Nephron progenitor cell (in vitro differentiated cells): ENCODE measurements around the gene MBD4.

Experiments used
- DNase-seq: peaks from one replicate; pipeline ENCODE4 v3.0.0; 2021
- H3K27ac Mint-ChIP-seq: 2 replicates; pipeline ENCODE4 v1.8.0; 2021; ENCODE audit warnings: mild to moderate bottlenecking, moderate library complexity, mixed read lengths
- H3K27me3 Mint-ChIP-seq: 2 replicates; pipeline ENCODE4 v1.8.0; 2021; ENCODE audit warnings: mild to moderate bottlenecking, low read depth, mixed read lengths; ENCODE audit not compliant: poor library complexity
- H3K36me3 Mint-ChIP-seq: 2 replicates; pipeline ENCODE4 v1.8.0; 2021; ENCODE audit warnings: low read depth, mixed read lengths
- H3K4me1 Mint-ChIP-seq: 2 replicates; pipeline ENCODE4 v1.8.0; 2021; ENCODE audit warnings: mixed read lengths
- H3K4me3 Mint-ChIP-seq: 2 replicates; pipeline ENCODE4 v1.8.0; 2021; ENCODE audit warnings: mild to moderate bottlenecking, moderate library complexity, mixed read lengths
- H3K9me3 Mint-ChIP-seq: 2 replicates; pipeline ENCODE4 v1.8.0; 2021; ENCODE audit warnings: mild to moderate bottlenecking, moderate library complexity, mixed read lengths
- TF ChIP-seq, protein P1 (sequence below): fragments of 200-600 bp; sonication (generic); IDR thresholded peaks from 2 replicates; pipeline ENCODE4 v1.5.0; 2021; ENCODE audit warnings: antibody characterized with exemption

The MBD4 gene

DNA sequence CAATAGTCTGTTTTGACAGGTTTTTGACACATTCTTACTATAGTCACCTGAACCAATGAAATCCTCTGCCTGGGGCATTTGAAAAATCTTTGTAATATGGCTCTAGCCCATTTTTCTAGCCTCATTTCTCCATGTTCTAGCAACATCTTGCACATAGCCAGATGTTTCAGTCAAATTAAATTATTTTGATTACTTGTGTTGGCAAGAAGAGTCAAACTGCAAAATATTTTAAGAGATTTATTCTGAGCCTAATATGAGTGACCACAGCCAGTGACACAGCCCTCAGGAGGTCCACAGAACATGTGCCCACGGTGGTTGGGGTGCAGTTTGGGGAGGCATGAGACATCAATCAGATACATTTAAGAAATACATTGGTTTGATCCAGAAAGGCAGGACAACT, 7.2 kb upstream of the MBD4 start:
- H3K4me3 Mint-ChIP-seq = no peak overlapping the region
- no peaks in the 10 kb centered on the region for H3K9me3 Mint-ChIP-seq
- TF ChIP-seq, protein P1, sequence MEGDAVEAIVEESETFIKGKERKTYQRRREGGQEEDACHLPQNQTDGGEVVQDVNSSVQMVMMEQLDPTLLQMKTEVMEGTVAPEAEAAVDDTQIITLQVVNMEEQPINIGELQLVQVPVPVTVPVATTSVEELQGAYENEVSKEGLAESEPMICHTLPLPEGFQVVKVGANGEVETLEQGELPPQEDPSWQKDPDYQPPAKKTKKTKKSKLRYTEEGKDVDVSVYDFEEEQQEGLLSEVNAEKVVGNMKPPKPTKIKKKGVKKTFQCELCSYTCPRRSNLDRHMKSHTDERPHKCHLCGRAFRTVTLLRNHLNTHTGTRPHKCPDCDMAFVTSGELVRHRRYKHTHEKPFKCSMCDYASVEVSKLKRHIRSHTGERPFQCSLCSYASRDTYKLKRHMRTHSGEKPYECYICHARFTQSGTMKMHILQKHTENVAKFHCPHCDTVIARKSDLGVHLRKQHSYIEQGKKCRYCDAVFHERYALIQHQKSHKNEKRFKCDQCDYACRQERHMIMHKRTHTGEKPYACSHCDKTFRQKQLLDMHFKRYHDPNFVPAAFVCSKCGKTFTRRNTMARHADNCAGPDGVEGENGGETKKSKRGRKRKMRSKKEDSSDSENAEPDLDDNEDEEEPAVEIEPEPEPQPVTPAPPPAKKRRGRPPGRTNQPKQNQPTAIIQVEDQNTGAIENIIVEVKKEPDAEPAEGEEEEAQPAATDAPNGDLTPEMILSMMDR = no peak
- DNase-seq = no peak
- peaks cover 17% of the 10 kb centered on the region for H3K36me3 Mint-ChIP-seq
- H3K27me3 Mint-ChIP-seq = no peaks in the 10 kb centered on the region
- no peak overlapping the region for H3K27ac Mint-ChIP-seq
- H3K4me1 Mint-ChIP-seq = peaks cover 61% of the 10 kb centered on the region

DNA sequence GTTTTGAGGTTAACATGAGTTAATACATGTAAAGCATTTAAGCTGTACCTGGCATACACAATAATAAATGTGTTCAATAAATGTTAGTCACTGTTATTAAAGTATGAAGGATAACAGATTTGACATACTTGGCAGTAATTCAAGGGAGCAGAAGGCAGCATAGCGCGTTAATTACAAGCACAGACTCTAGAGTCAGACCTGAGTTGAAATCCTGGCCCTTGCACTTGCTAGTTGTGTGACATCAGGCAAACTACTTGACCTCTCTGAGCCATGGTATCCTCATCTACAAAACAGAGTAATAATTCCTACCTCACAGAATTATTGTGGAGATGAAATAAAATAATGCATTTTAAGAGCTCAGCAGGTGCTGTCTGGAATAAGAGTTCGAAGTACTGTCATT, 5.7 kb upstream of the MBD4 start:
- peaks cover 11% of the 10 kb centered on the region for H3K36me3 Mint-ChIP-seq
- DNase-seq = no peak
- no peaks in the 10 kb centered on the region for H3K27me3 Mint-ChIP-seq
- no peaks in the 10 kb centered on the region for H3K9me3 Mint-ChIP-seq
- no peak overlapping the region for H3K4me3 Mint-ChIP-seq
- TF ChIP-seq, protein P1 = no peak
- H3K27ac Mint-ChIP-seq = no peak overlapping the region
- H3K4me1 Mint-ChIP-seq = peaks cover 71% of the 10 kb centered on the region

DNA sequence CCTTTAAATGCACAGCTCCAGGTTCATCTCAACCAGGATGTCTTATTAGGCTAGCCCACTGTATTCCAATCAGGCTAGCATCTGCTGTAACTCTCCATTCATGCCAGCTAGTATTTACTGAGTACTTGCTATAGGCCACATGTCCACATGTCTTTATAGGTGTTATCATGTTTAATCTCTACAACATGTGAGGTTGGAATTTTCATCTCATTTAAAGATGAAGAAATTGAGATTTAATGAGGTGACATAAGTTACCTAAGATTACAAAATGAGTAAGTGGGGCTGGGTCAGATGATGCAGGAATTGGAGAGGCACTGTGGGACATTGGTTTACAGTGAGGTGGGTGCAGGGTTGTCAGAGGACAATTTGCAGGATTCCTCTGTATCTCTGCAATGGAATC, 3.2 kb upstream of the MBD4 start:
- Mint-ChIP-seq H3K27me3 (peaks cover 5% of the 10 kb centered on the region), H3K4me1 (peaks cover 70% of the 10 kb centered on the region), H3K9me3 (no peaks in the 10 kb centered on the region), H3K27ac (no peak overlapping the region), H3K36me3 (peaks cover 10% of the 10 kb centered on the region), H3K4me3 (peak overlapping the region; percentile 51)
- no peak for DNase-seq
- TF ChIP-seq, protein P1 = no peak

DNA sequence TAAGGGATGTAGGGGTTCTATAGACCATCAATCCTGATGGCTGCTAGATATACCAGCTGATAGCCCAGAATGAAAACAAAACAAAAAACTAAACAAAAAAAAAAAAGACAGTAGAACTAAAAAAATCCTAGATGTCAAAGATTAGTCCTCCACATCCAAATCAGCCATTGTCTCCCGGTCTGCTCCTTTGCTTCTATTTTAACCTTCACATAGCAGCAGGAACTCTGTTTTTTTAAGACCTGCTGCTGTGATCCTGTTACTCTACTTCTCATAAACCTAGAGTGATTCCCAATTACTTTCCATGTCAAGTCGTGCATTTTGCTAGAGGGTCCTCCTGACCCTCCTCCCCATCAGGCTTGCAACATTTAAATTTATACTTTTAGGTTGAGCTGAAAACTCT, 2.7 kb upstream of the MBD4 start:
- Mint-ChIP-seq H3K27me3 (peaks cover 5% of the 10 kb centered on the region), H3K4me1 (peaks cover 70% of the 10 kb centered on the region), H3K27ac (no peak overlapping the region), H3K36me3 (peaks cover 11% of the 10 kb centered on the region), H3K9me3 (no peaks in the 10 kb centered on the region), H3K4me3 (peak overlapping the region; percentile 94)
- DNase-seq = no peak
- TF ChIP-seq, protein P1 = no peak

- Mint-ChIP-seq H3K4me1 (peaks cover 72% of the 10 kb centered on the region), H3K4me3 (peak overlapping the region; percentile 94), H3K27ac (no peak overlapping the region), H3K36me3 (peaks cover 16% of the 10 kb centered on the region), H3K27me3 (peaks cover 5% of the 10 kb centered on the region), H3K9me3 (no peaks in the 10 kb centered on the region)
- TF ChIP-seq, protein P1 = no peak
- no peak for DNase-seq
Measured at GRCh38 chr3:129441782-129442181, 2.0 kb upstream of the MBD4 start.

DNA sequence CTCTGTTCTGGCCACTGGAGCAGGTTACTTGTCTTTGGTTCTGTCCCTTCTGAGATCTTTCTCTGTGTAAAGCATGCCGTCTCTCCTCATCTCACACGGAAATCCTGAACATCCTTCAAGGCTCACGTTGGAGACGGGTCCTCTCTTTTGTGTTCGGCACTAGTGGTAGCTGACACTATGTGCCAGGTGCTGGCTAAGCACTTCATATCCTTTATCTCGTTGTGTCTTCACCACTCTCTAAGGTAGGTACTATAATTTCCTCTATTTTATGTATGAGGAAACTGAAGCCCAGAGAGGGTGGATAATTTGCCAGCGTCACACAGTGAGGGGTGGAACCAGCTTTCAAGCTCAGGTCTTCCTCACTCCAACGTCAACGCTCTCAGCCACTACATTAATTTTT, 1.5 kb upstream of the MBD4 start:
- Mint-ChIP-seq H3K27me3 (peaks cover 5% of the 10 kb centered on the region), H3K4me1 (peaks cover 72% of the 10 kb centered on the region), H3K27ac (peak overlapping the region; percentile 66), H3K9me3 (no peaks in the 10 kb centered on the region), H3K4me3 (peak overlapping the region; percentile 94), H3K36me3 (peaks cover 22% of the 10 kb centered on the region)
- DNase-seq = no peak
- TF ChIP-seq, protein P1 = no peak
